HepG2 (cell line): ENCODE measurements around the gene ZNF416. TPM values are rescaled to one million over a fixed set of nuclear protein-coding genes. Genes with fewer than 3 reads are reported as not detected.

Source experiments
- ATAC-seq: fragments of 200-7000 bp; cut with Tn5 transposase; 3 replicates; pipeline ENCODE4 v1.9.1; 2020; ENCODE audit warnings: mild to moderate bottlenecking, moderate library complexity
- BruUV-seq: library from RNA; stranded (reverse); fragments of 400-500 nt; replicated peaks from 2 replicates; lab custom pipeline; 2021; lab: Mats Ljungman, UMichigan
- CTCF ChIA-PET: fragments of 300-600 bp; formaldehyde crosslinking; extraction: SDS; loops from one replicate; lab custom pipeline; 2021; ENCODE audit warnings: low total read pairs, inconsistent platforms, low intra/inter-chr PET ratio; lab: Yijun Ruan, JAX
- POLR2A ChIA-PET: fragments of 350-600 bp; sonication (Branson Sonifier 250); formaldehyde crosslinking; loops from one replicate; lab custom pipeline; 2020; ENCODE audit warnings: antibody characterized with exemption, inconsistent platforms; lab: Yijun Ruan, JAX
- DNase-seq: peaks from one replicate; pipeline ENCODE4 v3.0.0-alpha.2; 2015; ENCODE audit warnings: low spot score
- FAIRE-seq: peaks from 3 replicates; lab custom pipeline; 2011; peaks lifted over from hg19 to GRCh38; lab: Jason Lieb, UNC
- H2AFZ ChIP-seq: one replicate; pipeline ENCODE4 v1.6.1; 2011; ENCODE audit warnings: low read length, inconsistent platforms
- H3K27ac ChIP-seq: fragments of 300-600 bp; 3 replicates; pipeline ENCODE4 v1.8.0; 2011; ENCODE audit warnings: mixed run types, mild to moderate bottlenecking, mixed read lengths, low read length, inconsistent platforms; ENCODE audit not compliant: insufficient read depth; ENCODE audit errors: extremely low read length
- H3K27me3 ChIP-seq, 2 experiments: fragments of 200-600 bp in 1 of 2; 2 replicates in 1 of 2; 3 replicates in 1 of 2; pipeline versions ENCODE4 v1.6.0 to v1.8.0; 2011; ENCODE audit warnings: low read length in 2 of 2, mild to moderate bottlenecking in 2 of 2, moderate library complexity in 2 of 2, inconsistent platforms in 1 of 2; ENCODE audit not compliant: insufficient read depth in 2 of 2, control insufficient read depth in 1 of 2
- H3K36me3 ChIP-seq, 2 experiments: fragments of 200-600 bp in 1 of 2; replicated peaks in 1 of 2; 2 replicates in 1 of 2; 3 replicates in 1 of 2; pipeline versions ENCODE4 v1.5.1 to v1.8.0; 2011; ENCODE audit warnings: low read length in 2 of 2, inconsistent platforms in 1 of 2; ENCODE audit not compliant: insufficient read depth in 2 of 2, control insufficient read depth in 1 of 2
- H3K4me1 ChIP-seq: 2 replicates; pipeline ENCODE4 v1.5.1; 2012; ENCODE audit warnings: low read length, inconsistent platforms; ENCODE audit not compliant: insufficient read depth
- H3K4me2 ChIP-seq: 2 replicates; pipeline ENCODE4 v1.6.0; 2011; ENCODE audit warnings: low read depth, low read length, inconsistent platforms
- H3K4me3 ChIP-seq, 3 experiments: fragments of 200-600 bp in 1 of 3; sonication (generic), shearing (Covaris generic) in 1 of 3; replicated peaks in 1 of 3; 2 replicates each; pipeline ENCODE4 v1.5.1; 2011 to 2016; ENCODE audit warnings: low read length in 3 of 3, inconsistent platforms in 2 of 3, low read depth in 2 of 3, mild to moderate bottlenecking in 2 of 3, control low read depth in 1 of 3, mixed read lengths in 1 of 3; ENCODE audit not compliant: insufficient read depth in 1 of 3
- H3K79me2 ChIP-seq: one replicate; pipeline ENCODE4 v1.6.1; 2011; ENCODE audit warnings: low read length, inconsistent platforms; ENCODE audit not compliant: insufficient read depth
- H3K9ac ChIP-seq: 2 replicates; pipeline ENCODE4 v1.6.0; 2011; ENCODE audit warnings: mild to moderate bottlenecking, low read depth, low read length, inconsistent platforms; ENCODE audit not compliant: insufficient read depth
- H3K9me3 ChIP-seq: 2 replicates; pipeline ENCODE4 v1.5.1; 2012; ENCODE audit warnings: mild to moderate bottlenecking, low read length
- H4K20me1 ChIP-seq: 2 replicates; pipeline ENCODE4 v1.6.0; 2011; ENCODE audit warnings: inconsistent platforms, mild to moderate bottlenecking, low read length, moderate library complexity; ENCODE audit not compliant: insufficient read depth
- RBFOX2 ChIP-seq: fragments of 200-400 bp; formaldehyde crosslinking; IDR thresholded peaks from 2 replicates; pipeline ENCODE4 v1.6.1; 2017; ENCODE audit warnings: low read depth, mild to moderate bottlenecking, low read length
- ZNF562 ChIP-seq: sonication (generic); formaldehyde crosslinking; IDR thresholded peaks from 2 replicates; pipeline ENCODE4 v1.8.0; 2022; ENCODE audit warnings: missing genetic modification reagents, borderline replicate concordance
- ZNF577 ChIP-seq: sonication (generic); formaldehyde crosslinking; IDR thresholded peaks from 2 replicates; pipeline ENCODE4 v1.4.0; 2020; ENCODE audit warnings: mild to moderate bottlenecking, low read depth, missing genetic modification reagents, borderline replicate concordance
- ZSCAN9 ChIP-seq: IDR thresholded peaks from 2 replicates; pipeline ENCODE4 v1.6.1; 2016; ENCODE audit warnings: borderline replicate concordance
- WGBS: methylation state at CpG from one replicate; pipeline ENCODE4 v1.1.6; 2017; ENCODE audit warnings: low lambda C conversion rate; 5-methylcytosine and 5-hydroxymethylcytosine counted together
- in situ Hi-C: cut with HindIII; loops from 2 replicates; pipeline ENCODE4 v1.10.0; 2017; ENCODE audit warnings: low pct_unique_long_range_greater_than_20kb; ENCODE audit not compliant: extremely low pct_ligation_motif_present
- intact Hi-C: fragments of 100-400 bp; cut with micrococcal nuclease; formaldehyde crosslinking; loops from one replicate; pipeline ENCODE4 v1.10.0; 2022; ENCODE audit not compliant: unreplicated experiment
- polyA plus RNA-seq, 8 experiments: library from polyadenylated mRNA; depleted of rRNA in 3 of 8; stranded (reverse) in 7 of 8; unstranded in 1 of 8; fragments of >200 nt; fragmentation: Illumina TruSeq in 4 of 8; extraction: Trizol in 4 of 8; gene quantifications; 2 replicates each; pipeline versions ENCODE4 v1.2.1 to v1.2.3, GENCODE V29; 2011 to 2016; ENCODE audit warnings: low read depth in 4 of 8, missing spikeins in 1 of 8, mixed read lengths in 1 of 8; ENCODE audit not compliant: insufficient read depth in 1 of 8
- total RNA-seq, 5 experiments: library from RNA; depleted of rRNA; stranded (reverse); fragments of >200 nt; fragmentation: Illumina TruSeq; extraction: Trizol; gene quantifications; 2 replicates each; pipeline ENCODE4 v1.2.3, GENCODE V29; 2016; ENCODE audit warnings: low read depth in 1 of 5
- TF ChIP-seq, protein P1 (sequence below): sonication (generic); formaldehyde crosslinking; IDR thresholded peaks from 2 replicates; pipeline ENCODE4 v1.4.0; 2020; ENCODE audit warnings: low read depth, mild to moderate bottlenecking, missing genetic modification reagents

Gene ZNF416
- total and polyA plus RNA-seq, 2 of the 13 experiments (the other 11 are each of a cell fraction or from before 2014, with no cell fraction given) = 1.5 to 5.3 TPM

DNA sequence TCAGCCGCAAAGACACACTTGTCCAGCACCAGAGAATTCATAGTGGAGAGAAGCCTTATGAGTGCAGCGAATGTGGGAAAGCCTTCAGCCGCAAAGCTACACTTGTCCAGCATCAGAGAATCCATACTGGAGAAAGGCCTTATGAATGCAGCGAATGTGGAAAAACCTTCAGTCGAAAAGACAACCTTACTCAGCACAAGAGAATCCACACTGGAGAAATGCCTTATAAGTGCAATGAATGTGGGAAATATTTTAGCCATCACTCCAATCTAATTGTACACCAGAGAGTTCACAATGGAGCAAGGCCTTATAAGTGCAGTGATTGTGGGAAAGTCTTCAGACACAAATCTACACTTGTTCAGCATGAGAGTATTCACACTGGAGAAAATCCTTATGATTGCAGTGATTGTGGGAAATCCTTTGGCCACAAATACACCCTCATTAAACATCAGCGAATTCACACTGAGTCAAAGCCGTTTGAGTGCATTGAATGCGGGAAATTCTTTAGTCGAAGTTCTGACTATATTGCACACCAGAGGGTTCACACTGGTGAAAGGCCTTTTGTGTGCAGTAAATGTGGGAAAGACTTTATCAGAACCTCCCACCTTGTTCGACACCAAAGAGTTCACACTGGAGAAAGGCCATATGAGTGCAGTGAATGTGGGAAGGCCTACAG lies 42.1 kb upstream of the ZNF416 start:
- Histone ChIP-seq H3K4me2 (no peak overlapping the region), H3K27me3 (no peaks in the 10 kb centered on the region), H3K36me3 (peaks cover 38 to 81% of the 10 kb centered on the region in 2 experiments), H3K27ac (no peak overlapping the region), H3K79me2 (peaks cover 38% of the 10 kb centered on the region), H3K9me3 (peaks cover 2% of the 10 kb centered on the region; the same call in 1 of the 2 replicates), H4K20me1 (no peaks in the 10 kb centered on the region; the same call in 1 of the 2 replicates), H2AFZ (no peak overlapping the region), H3K9ac (no peak overlapping the region), H3K4me1 (peaks cover 25% of the 10 kb centered on the region), H3K4me3 (no peak overlapping the region)
- intact Hi-C loops (no loop called here), in situ Hi-C loops (no loop called here)
- no peak for ATAC-seq
- POLR2A ChIA-PET = no interaction called here
- no peak for FAIRE-seq
- TF ChIP-seq, protein P1, sequence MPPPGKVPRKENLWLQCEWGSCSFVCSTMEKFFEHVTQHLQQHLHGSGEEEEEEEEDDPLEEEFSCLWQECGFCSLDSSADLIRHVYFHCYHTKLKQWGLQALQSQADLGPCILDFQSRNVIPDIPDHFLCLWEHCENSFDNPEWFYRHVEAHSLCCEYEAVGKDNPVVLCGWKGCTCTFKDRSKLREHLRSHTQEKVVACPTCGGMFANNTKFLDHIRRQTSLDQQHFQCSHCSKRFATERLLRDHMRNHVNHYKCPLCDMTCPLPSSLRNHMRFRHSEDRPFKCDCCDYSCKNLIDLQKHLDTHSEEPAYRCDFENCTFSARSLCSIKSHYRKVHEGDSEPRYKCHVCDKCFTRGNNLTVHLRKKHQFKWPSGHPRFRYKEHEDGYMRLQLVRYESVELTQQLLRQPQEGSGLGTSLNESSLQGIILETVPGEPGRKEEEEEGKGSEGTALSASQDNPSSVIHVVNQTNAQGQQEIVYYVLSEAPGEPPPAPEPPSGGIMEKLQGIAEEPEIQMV = no peak
- TF ChIP-seq RBFOX2 (peak; percentile 41; the same call in 1 of the 2 replicates), ZNF577 (CRISPR knock-in tag) (no peak)
- BruUV-seq = TSS peak; percentile 8
- 95% methylated on average over 10 of the region's 10 CpGs for WGBS
- DNase-seq = no peak
- CTCF ChIA-PET = no interaction called here

DNA sequence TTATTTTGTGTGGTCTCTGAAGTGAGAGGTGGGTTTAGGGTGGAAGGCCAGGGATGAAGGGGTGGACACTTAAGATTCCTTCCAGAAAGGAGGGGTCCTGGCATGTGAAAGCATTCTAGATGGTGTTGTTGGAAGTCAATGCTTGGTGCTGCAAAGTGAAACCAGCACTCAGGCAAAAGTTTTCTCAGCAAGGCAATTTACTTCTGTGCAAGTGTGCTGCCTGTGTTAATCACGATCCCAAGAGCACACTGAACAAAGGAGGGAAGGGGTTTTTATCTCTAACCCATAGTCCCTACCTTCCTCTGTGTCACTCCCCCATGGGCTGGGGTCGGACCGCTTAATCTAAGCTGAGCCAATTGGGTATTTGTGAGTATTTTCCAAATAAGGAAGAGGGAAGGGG lies 36.6 kb upstream of the ZNF416 start:
- POLR2A ChIA-PET = interaction anchor here (1.7 kb wide), 1 partner anchor 66 kb away, joined by 7 read pairs; the partner anchor contains the start of gene ZNF551

More for the DNA sequence above, 36.6 kb upstream of the ZNF416 start:
- BruUV-seq = no TSS peak
- Histone ChIP-seq H3K4me3 (peak overlapping the region; percentile 92 to 97 (median 97)), H2AFZ (no peak overlapping the region), H3K9ac (peak overlapping the region; percentile 89; the same call in 1 of the 2 replicates), H3K27me3 (no peaks in the 10 kb centered on the region; a peak in 1 of 5 replicates), H3K9me3 (peaks cover 8% of the 10 kb centered on the region; the same call in 1 of the 2 replicates), H3K27ac (no peak overlapping the region), H3K79me2 (peaks cover 51% of the 10 kb centered on the region), H4K20me1 (no peaks in the 10 kb centered on the region; the same call in 1 of the 2 replicates), H3K4me2 (peak overlapping the region; percentile 96), H3K4me1 (peaks cover 42% of the 10 kb centered on the region), H3K36me3 (peaks cover 19 to 44% of the 10 kb centered on the region in 2 experiments)
- no peak for DNase-seq
- peak; percentile 95 for TF ChIP-seq ZNF562 (CRISPR knock-in tag)
- TF ChIP-seq ZSCAN9 (CRISPR knock-in tag) = no peak
- in situ Hi-C loops (no loop called here), intact Hi-C loops (loop anchor here (2.0 kb wide), 1 partner anchor 253 kb away; the partner anchor contains the start of genes TRAPPC2B and ZNF547)
- ATAC-seq = no peak
- no peak for FAIRE-seq
- CTCF ChIA-PET = no interaction called here
- 91% methylated on average over 3 of the region's 3 CpGs for whole genome bisulfite sequencing
